BJ (cell line): ENCODE data around the gene CDK17. TPM values are rescaled to one million over a fixed set of nuclear protein-coding genes. Genes with fewer than 3 reads are reported as not detected.

Experiments
- CTCF ChIA-PET: fragments of 350-600 bp; formaldehyde crosslinking; extraction: SDS; loops from one replicate; lab custom pipeline; 2021; ENCODE audit warnings: antibody characterized with exemption, inconsistent platforms; lab: Yijun Ruan, JAX
- POLR2A ChIA-PET: fragments of 300-600 bp; sonication (Branson Sonifier 250); formaldehyde crosslinking; extraction: SDS; loops from one replicate; lab custom pipeline; 2021; ENCODE audit warnings: antibody characterized with exemption; lab: Charles Lee
- DNase-seq: peaks from one replicate; pipeline ENCODE4 v3.0.0-alpha.2; 2011; ENCODE audit warnings: low read depth
- H3K27me3 ChIP-seq: 2 replicates; pipeline ENCODE4 v1.6.0; 2011; ENCODE audit warnings: low read length; ENCODE audit not compliant: control insufficient read depth, insufficient read depth
- H3K36me3 ChIP-seq: 2 replicates; pipeline ENCODE4 v1.5.1; 2011; ENCODE audit warnings: low read length; ENCODE audit not compliant: control insufficient read depth, insufficient read depth
- H3K4me3 ChIP-seq: 2 replicates; pipeline ENCODE4 v1.5.1; 2011; ENCODE audit warnings: low read depth, mild to moderate bottlenecking, control low read depth, low read length
- CTCF ChIP-seq: IDR thresholded peaks from 2 replicates; pipeline ENCODE4 v1.5.1; 2011; ENCODE audit warnings: low read depth, mild to moderate bottlenecking, control low read depth, inconsistent platforms, low read length, moderate library complexity; ENCODE audit not compliant: insufficient read depth
- polyA plus RNA-seq: library from polyadenylated mRNA; depleted of rRNA; stranded (reverse); fragments of >200 nt; gene quantifications from 2 replicates; pipeline ENCODE4 v1.2.3, GENCODE V29; 2011

Gene CDK17
- polyA plus RNA-seq, 1 experiment: 14.8 TPM

- ChIA-PET CTCF (interaction anchor here (0.7 kb wide), 1 partner anchor 19 kb away, joined by 3 read pairs; no protein-coding TSS in a partner anchor), POLR2A (no interaction called here)
- TF ChIP-seq CTCF: no peak
Observed at GRCh38 chr12:96327889-96328288, 72.3 kb downstream of the CDK17 start.

GRCh38 chr12:96327346-96327745 is 72.9 kb downstream of the CDK17 start:
- ChIA-PET POLR2A (no interaction called here), CTCF (interaction anchor here (0.6 kb wide), 1 partner anchor 184 kb away, joined by 3 read pairs; no protein-coding TSS in a partner anchor)
- no peak for TF ChIP-seq CTCF
- no peaks in the 10 kb centered on the region; the same call in 1 of the 2 replicates for H3K36me3 ChIP-seq
- H3K4me3 ChIP-seq: no peak overlapping the region
- no peaks in the 10 kb centered on the region for H3K27me3 ChIP-seq
- DNase-seq: no peak

More at GRCh38 chr12:96327889-96328288, 72.3 kb downstream of the CDK17 start:
- DNase-seq: no peak
- Histone ChIP-seq H3K27me3 (no peaks in the 10 kb centered on the region), H3K4me3 (no peak overlapping the region), H3K36me3 (no peaks in the 10 kb centered on the region; the same call in 1 of the 2 replicates)

- ChIA-PET POLR2A (no interaction called here), CTCF (interaction anchor here (0.6 to 1.0 kb wide), 3 partner anchors 13 to 184 kb away, joined by 3 read pairs; no protein-coding TSS in a partner anchor)
- DNase-seq: no peak
- TF ChIP-seq CTCF: no peak
- H3K4me3 ChIP-seq: no peak overlapping the region
- no peaks in the 10 kb centered on the region; the same call in 1 of the 2 replicates for H3K36me3 ChIP-seq
- no peaks in the 10 kb centered on the region for H3K27me3 ChIP-seq
Observed at GRCh38 chr12:96326628-96327227, 73.5 kb downstream of the CDK17 start.

GRCh38 chr12:96323906-96324305 is 76.3 kb downstream of the CDK17 start:
- ChIA-PET CTCF (no interaction called here), POLR2A (no interaction called here)
- H3K4me3 ChIP-seq: no peak overlapping the region
- no peaks in the 10 kb centered on the region; the same call in 1 of the 2 replicates for H3K36me3 ChIP-seq
- no peak for TF ChIP-seq CTCF
- no peaks in the 10 kb centered on the region for H3K27me3 ChIP-seq
- no peak for DNase-seq

GRCh38 chr12:96322720-96323119 is 77.5 kb downstream of the CDK17 start:
- no peaks in the 10 kb centered on the region; the same call in 1 of the 2 replicates for H3K36me3 ChIP-seq
- no peak for TF ChIP-seq CTCF
- no peaks in the 10 kb centered on the region for H3K27me3 ChIP-seq
- DNase-seq: no peak
- ChIA-PET CTCF (interaction anchor here (1.0 kb wide), 1 partner anchor 10 kb away, joined by 3 read pairs; no protein-coding TSS in a partner anchor), POLR2A (no interaction called here)
- H3K4me3 ChIP-seq: no peak overlapping the region
